Stimulated activated CD4-positive, alpha-beta T cell treated with anti-CD3 and anti-CD28 coated beads, Interleukin-1b, Interleukin-23, amount 100 ng/mL, for 1 hour (primary cell): ENCODE measurements around the gene ZFYVE28.
"Not testable (repeated sequence)": the region's sequence is repeated elsewhere in the genome, so short reads cannot be mapped to it uniquely, and the experiment has no call there.

Source experiments
- DNase-seq, 2 donors: peaks; one replicate each; pipeline ENCODE4 v3.0.0-alpha.2; 2020; ENCODE audit warnings: low read depth in 2 of 2

Gene ZFYVE28

DNA sequence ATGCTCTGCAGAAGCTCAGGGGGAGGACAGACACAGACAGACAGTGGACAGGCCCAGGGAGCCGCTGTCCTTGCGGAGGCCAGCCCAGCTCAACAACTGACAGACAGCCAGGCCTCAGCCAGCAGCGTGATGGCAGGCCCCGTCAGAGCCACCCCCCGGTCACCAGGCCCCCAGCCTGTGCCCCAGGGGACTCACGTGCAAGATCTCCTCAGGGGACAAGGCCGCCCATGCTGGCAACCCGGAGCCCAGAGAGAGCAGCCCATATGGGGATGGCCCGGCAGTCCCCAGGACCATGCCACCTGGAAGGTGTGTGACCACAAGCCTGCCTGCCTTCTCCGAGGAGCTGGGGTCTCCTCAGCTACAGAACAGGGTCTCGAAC is 128.5 kb downstream of the ZFYVE28 start:
- DNase-seq: no peak

DNA sequence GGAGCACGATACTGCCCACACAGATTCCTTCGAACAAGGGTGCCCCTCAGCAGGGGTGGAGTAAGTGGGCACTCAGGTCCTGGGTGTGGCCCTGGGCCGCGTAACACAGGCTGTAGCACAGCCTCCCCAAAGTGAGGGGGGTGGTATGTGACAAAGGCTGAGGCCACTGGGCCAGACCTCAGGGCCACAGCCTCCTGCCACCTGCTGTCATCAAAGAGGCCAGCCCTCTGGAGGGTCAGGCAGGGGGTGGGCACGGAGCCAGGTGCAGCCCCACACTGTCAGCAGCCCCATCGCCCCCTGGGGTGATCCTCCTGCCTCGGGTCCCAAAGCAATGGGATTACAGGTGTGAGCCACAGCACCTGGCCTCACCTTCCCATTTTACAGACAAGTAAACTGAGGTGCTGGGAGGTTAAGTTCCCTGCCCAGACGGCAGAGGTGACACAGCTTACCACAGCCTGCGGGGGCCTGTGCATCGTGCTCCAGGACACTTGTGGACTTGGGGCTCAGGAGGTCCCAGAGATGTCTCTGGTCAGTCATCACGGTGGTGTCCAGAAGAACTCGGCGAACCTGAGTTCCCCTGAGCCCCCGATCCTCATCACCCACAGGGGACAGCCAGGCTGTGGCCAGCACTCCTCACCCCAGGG is 129.0 kb downstream of the ZFYVE28 start:
- DNase-seq: no peak

DNA sequence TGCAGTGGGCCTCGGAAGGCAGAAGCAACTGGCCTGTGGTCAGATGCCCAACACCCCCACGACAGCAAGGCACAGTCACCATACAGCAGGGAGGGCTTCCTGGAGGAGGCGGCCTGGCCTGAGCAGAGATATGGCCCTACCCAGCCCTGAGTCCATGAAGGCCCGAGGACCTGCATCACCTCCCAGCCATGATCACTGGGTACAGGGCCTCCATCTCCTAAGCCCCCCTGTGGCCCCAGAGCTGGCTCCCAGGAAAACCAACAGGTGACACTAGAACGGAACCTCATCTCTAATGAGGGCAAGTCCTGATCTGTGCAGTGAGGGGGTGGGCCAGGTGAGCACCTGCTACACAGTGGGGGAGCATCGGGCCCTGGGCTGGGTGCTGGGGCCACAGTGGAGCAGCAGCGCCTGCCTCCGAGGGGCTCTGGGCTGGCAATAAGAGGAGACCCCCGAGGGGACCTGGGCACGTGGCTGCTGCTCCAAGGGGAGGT is 130.3 kb downstream of the ZFYVE28 start:
- DNase-seq: no peak

DNA sequence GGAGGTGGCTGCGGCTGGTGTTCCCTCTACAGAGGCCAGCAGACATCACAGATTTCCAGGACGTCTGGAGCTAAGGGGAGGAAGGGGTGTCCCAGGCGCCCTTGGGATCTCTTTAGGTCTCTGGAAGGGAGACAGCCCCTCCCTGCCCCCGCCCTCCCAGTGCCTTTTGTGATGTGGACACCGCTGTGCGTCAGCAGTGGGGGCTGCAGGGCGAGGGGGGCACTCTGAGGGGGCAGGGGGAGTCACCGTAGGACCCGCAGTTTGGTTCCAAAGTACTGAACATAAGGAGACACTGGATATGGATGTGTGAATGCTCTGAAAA is 130.9 kb downstream of the ZFYVE28 start:
- DNase-seq: no peak

DNA sequence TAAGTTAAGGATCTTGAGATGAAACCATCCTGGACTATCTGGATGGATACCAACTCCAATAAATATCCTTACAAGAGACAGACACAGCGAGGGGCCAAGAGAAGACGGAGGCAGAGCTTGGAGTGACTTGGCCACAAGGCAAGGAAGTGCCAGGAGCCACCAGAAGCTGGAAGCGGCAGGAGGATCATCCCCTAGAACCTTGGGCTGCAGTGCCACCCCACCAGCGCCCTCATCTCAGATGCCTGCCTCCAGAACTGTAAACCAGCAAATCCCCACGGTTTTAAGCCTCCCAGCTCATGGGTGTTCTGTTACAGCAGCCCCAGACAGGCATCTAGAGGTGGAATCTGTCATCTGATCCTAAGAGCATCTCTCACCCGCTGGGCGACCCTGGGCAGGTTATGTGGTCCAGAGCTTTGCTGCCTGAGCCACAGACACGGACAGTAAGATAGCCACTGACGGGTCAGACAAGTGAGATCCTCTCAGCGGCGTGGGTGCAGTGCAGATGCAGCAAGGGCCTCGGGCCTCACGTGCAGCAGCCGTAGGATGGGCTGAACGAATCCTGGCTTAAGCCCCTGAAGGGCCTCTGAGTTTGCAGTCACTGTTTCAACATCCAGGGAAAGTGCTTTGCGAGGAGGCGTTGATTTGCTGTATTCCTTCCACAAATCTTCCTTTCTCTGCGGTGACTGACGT is 131.4 kb downstream of the ZFYVE28 start:
- no peak for DNase-seq

DNA sequence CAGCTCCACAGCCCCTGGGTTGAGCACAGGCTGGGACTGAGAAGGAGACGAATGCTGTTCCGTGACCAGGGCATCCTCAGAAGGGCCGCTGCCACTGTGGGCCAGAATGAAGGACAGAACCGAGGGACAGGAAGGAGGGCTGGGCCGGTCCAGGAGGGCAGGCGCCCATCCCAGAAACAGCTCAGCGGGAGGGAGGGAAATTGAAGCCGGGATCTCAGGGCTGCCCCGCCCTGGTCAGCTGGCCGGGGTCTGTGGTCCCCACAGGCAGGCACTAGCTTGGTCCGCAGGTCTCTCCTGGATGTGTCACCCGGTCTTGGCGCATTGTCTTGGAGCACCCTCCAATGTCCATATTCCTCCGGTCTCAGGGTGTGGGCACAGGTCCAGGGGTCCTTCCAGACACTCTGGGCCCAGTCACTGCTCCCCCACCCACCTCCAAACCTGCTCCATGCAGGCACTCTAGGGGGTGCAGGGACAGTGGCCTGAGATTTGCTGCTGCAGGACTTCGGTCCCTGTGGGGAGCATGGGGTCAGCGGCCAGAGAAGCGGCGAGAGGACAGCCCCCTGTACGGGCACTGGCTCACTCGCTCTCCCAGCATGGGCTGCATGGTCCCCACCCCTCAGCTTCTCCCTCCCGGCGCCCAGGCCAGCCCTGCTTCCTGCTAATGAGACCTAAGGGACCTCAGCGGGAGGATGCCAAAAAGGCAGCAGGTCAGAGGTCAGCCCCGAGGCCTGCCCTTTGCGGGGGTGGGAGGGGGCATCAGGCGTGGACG is 132.6 kb downstream of the ZFYVE28 start:
- DNase-seq: no peak

DNA sequence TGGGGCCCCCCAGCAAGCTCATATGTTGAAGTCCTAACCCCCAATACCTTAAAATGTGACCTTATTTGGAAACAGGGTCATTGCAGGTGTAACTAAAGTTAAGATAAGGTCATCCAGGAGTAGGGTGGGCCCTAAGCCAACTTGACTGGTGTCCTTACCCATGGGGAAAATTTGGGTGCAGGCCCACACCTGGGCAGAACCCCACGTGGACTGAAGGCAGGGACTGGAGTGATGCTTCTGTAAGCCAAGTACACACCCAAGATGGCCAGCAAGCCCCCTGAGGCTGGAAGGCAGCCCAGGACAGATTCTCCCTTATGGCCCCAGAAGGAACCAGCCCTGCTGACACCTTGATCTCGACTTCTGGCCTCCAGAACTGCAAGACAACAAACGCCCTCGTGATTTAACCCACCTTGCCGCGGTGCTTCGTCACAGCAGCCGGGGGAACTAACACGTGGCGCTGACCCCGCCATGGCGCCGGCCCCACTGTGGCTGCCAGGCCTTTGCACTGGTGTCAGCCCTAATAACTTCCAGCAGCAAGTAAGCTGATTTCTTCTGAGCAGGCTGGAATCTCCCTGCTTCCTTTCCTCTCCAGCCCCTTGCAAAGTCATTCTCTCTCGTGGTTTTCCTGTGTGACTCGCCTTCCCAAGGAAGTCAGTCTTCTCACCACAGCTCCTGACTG is 133.4 kb downstream of the ZFYVE28 start:
- DNase-seq: no peak

DNA sequence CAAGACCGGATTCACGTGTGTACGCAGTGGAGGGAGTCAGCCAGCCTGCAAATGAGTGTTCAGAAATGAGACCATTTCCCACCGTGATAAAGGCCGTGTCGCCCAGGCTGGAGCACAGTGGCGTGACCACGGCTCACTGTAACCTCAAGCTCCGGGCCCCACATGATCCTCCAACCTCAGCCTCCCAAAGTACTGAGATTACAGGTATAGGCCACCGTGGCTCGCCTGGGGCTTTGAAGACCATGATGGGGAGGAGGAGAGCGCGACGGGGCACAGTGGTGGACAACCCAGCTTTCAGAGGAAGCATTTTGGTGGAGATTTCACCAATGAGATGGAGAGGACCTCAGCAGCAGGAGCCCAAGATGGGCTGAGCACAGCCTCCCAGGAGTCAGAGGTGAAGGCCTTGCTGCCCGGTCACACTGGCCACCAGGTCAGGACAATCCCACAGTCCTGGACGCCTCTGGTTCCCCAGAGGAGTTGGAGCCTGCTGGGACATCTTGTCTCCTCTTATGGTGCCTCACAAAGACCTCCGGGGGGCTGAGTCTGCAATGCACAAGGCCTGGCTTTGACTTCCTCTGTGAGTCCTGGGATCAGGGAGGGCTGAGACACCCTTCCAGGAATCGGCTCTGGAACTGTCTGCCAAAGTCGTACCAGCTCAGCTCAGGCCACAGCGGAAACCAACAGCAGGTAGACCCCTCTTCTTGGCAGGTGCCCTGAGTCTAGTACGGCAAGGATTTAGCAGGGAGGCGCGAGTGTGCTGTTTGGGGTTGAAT is 134.1 kb downstream of the ZFYVE28 start:
- DNase-seq: no peak

DNA sequence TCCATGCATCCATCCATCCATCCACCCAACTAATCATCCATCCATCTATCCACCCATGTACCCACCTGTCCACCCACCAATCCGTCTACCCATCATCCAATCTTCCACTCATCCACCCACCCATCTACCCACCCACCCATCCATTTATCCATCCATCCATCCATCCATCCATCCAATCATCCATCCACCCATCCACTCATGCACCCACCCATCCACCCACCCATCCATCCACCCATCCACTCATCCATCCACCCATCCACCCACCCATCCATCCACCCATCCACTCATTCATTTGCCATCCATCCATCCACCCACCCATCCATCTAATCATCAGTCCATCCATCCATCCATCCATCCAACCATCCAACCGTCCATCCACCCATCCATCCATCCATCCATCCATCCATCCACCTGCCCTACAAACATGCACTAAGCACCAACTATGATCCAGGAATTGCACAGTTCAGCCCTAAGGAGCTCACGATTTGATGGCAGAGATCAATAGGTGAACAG is 135.2 kb downstream of the ZFYVE28 start:
- no peak for DNase-seq

DNA sequence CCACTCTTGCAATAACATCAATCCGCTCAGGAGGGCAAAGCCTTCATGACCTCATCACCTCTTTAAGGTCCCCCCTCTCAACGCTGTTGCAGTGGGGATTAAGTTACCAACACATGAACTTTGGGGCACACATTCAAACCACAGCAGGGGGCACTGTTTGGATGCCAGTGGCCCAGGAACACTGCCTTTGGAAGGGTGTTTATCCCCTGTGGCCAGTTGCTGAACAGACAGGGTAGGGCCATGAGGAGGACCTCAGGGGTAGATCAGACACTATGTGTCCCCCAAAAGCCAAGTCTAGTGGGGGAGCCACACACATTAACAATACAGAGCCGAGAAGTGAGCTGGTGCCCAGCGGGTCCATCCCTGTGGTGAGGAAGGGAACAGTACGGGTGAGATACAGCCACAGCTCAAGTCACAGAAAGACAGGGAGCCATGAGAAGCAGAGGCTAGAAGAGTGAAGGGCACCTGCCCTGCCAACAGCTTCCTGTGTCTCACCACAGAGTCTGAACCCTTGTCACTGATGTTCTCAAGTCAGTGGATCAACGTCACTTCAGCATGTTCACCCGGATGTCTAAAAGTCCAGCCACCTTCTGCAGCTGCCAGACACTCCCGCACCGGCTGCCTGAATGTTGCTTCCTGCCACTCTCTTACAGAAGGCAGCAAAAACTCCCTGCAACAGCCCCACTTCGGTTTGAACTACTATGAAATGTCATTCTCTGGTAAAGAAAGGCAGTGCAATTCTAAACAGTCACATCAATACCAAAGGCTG is 136.7 kb downstream of the ZFYVE28 start:
- DNase-seq: peak in 1 of 2 donors; percentile 75

DNA sequence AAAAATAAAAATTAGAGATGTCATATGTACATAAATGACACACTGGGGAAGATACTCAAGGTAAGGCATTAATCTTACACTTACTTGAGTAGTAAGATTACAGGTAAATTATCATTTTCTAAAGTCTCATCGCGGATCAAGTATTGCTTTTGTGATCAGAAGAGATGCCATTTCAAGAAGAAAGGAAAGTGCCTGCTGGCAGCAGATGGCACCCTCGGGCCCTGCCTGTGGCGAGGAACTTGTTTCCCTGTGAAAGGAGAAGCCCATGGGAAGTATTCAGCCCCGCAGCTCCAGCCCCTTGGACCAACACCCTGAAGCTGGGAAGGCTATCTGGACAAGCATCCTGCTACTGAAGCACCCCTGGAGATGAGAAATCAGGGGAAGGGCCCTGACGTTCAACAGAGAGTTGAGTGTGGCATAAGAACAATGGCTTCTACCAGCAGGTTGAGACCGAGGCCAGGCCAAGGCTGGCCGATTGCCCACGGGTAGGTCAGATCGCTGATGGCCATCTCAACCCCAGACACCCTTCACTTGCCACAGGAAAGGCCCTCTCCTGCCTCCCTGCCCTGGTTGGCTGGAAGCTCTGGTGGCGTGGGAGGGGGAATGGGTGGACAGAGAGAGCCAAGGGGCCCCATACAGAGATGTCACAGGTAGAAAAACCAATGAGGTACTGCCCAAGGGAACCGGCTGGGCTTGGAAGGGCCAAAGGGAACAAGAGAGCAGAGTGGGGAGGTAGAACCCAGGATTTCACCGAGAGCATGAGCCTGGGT is 137.7 kb downstream of the ZFYVE28 start:
- DNase-seq: no peak

DNA sequence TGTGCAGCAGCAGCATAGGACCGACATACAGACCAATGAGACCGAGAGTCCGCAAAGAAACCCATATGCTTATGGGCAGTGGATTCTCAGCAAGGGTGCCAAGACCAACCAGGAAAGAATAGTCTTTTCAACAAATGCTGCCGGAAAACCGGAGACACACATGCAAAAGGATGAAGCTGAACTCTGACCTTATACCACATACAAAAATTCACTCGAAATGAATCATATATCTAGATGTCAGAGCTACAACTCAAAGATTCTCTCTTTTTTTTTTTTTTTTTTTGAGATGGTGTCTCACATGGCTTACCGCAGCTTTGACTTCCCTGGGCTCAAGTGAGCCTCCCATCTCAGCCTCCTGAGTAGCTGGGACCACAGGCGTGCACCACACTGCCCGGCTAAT is 140.5 kb downstream of the ZFYVE28 start:
- no peak for DNase-seq

DNA sequence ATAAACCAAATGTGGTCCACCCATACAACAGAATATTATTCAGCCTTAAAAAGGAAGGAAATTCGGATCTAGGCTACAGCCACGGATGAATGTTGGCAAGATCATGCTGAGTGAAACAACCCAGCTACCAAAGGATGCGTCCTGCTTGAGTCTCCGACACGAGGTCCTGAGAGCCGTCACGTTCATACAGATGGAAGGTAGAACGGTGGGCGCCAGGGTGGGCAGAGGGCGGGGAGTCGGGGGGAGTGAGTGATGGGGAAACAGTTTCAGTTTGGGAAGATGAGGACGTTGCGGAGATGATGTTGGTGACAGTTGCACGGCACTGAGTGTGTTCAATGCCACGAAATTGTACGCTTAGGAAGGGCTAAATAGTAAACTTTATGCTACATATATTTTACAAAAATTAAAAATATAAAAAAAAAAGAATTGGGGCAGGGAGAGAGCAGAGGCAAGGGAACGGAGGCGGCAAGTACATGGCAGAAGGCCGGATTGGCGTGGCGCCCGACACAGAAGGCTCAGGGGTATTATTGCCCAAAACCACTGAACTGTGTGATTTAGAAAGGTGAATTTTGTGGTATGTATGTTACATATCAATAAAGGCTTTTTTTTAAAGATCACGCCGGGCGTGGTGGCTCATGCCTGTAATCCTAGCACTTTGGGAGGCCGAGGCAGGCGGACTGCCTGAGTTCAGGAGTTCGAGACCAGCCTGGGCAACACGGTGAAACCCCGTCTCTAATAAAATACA is 141.7 kb downstream of the ZFYVE28 start:
- DNase-seq: no peak

DNA sequence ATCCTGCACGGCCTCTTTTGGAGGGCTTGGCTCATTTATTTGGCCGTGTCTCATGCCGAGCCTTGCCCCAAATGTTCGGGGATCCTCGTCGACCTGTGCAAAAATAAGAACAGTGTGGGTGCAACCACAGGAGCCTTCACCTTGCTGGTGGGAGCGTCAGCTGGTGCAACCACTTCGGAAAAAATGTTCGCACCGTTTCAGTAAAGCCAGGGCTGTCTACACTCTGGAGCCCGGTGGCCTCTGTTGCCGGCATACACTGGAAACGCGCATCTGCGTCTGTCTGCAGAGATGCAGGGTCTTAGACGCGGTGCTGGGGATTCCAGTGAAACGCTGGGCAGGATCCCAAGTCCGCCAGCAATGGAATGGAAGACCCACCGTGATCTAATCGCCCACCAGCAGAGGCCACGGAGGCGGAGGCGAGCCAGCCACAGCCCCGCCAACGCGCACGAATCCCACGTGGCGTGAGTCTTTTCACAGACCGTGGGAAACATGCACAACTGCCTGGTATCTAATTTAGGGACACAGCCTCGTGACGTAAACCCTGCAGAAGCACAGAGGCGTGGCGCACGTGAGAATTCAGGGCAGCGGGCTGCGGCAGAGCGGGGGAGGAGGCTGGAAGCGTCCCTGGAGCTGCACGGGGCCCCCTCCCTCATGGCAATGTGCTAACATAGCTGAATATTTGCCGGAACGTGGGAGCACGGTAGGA is 142.7 kb downstream of the ZFYVE28 start:
- no peak for DNase-seq

DNA sequence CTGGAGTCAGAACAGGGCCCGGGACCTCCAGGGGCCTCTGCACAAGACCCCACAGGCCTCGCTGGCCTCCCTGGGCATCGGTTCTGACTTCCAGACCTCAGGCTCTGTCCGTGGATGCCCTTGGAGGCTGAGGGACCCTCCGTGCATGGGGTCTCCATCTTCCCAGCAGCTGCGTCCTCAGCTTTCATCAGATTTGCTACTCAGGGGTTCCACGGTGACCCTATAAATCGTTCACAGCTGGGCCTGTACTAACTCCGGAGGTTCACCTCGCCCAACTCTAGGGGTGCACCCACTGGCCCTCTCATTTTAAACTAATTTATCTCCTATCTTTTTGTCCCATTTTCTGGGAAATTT is 143.4 kb downstream of the ZFYVE28 start:
- not testable (repeated sequence) for DNase-seq

DNA sequence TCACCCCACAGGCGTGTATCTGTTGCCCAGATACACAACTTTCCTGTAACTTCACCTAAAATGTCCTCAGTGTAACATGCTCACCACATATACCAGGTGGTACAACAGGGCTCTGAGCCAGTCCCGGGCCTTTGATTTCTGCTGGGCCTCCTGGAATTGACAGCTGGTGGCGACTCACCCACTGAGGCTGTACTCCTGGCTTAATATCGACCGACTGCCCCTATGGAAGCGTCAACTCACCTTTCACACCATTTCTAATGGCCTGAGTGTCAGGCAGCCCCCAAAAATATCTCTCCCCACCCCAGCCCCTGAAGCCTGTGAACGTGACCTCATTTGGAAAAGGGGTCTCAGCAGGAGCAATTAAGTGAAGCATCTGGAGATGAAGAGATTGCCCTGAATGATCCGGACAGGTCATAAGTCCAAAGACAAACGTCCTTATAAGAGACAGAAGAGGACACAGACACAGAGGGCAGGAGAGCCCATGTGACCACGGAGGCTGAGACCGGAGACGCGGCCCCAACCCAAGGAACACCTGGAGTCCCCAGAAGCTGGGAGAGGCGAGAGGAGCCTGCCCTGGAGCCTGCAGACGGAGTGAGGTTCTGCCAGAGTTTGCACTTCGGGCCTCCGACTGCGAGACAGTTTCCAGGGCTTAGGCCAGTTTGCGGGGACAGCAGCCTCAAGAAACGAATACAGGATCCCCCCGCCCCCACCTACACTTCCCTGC is 144.0 kb downstream of the ZFYVE28 start:
- no peak for DNase-seq

DNA sequence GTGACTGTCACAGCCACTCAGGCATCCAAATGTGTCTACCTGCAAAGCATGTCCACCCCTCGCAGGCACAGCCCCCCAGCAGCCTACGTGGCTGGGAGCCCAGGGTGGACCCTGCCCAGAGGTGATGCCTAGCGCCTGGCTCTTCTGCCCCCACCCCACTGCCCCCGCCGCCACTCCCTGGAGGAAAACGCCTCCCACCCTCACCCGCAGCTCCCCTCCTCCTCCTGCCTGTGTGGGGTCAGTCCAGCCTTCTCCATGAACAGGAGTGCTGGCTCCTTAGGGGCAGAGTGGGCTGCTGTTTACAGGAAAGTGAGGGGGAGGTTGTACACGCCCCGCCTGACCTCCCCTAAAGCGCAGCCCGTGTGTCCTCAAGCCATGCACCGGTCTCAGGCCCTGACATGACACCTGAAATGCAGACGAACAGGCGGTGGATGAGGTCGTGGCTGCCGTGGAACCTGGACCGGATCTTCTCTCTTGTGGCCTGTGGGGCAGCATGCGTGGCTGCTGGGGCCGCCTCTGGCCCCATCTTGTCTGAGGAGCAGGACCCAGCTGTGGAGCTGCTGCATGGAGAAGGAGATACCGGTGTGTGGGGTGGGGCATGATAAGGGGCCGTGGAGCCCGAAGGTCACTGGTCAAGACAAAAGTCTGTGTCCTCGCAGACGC is 144.7 kb downstream of the ZFYVE28 start:
- no peak for DNase-seq
